Stimulated activated CD4-positive, alpha-beta T cell treated with anti-CD3 and anti-CD28 coated beads, Interleukin-15, amount 100 ng/mL, for 48 hours (primary cell): ENCODE data around the gene MPP1.

ENCODE experiments used
- DNase-seq, 2 donors: peaks; one replicate each; pipeline ENCODE4 v3.0.0-alpha.2; 2020; ENCODE audit warnings: low read depth in 2 of 2

Gene MPP1

GRCh38 chrX:154775419-154776349 is 29.6 kb downstream of the MPP1 start:
- no peak for DNase-seq

DNA sequence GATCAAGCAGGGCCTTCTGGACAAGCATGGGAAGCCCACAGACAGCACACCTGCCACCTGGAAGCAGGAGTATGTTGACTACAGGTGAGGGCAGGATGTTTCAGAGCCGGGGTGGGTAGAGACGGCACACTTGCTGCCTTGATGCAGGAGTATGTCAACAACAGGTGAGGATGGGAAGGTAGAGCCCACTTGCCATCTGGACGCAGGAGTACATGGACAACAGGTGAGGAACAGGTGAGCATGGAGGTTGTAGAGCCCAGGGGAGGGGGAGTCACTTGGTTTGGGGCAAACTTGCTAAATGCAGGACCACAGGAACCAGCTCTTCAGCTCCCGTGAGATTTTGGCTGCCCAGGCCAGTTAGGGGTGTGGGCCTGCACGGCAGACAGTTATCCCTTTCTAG is 30.7 kb downstream of the MPP1 start:
- DNase-seq: no peak

DNA sequence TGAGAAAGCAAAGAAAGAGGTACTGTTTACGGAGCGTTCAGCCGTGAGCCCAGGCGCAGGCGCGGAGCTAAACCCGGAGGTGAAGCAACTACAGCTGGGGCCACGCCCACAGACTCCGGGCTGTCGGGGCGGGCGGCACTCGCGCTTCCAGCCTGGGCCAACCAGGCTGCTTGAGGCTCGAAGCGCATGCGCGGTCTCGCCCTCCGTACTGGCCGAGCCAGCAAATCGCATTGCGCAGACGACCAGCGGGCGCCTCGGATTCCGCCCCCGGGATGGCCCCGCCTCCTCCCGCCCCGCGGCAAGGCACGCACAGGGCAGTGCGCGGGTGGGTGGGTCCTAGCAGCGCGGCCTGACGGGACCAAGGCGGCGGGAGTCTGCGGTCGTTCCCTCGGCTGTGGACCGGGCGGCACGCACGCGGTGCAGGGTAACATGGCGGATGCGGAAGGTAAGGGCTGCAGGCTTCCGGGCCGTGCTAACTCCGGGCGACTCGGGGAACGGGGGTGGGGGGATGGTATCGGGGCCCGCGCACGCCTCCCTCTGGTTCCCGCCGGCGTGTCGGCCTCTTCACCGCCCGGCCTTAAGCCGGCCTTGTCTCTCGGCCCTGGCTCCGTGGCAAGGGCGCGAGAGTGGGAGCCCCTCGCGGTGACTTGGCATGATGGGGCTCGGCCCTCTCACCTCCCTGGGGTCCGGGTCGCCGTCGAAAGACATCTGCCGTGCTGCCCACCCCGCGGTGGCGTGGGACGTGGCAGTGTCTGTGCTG is 42.6 kb downstream of the MPP1 start, which contains the start of gene DKC1:
TSS of gene DKC1 (plus strand) at position 328 of the 760 bp plus-strand sequence. CDS start at position 430, 102 bp downstream.
- DNase-seq: peak; percentile 91 to 93

DNA sequence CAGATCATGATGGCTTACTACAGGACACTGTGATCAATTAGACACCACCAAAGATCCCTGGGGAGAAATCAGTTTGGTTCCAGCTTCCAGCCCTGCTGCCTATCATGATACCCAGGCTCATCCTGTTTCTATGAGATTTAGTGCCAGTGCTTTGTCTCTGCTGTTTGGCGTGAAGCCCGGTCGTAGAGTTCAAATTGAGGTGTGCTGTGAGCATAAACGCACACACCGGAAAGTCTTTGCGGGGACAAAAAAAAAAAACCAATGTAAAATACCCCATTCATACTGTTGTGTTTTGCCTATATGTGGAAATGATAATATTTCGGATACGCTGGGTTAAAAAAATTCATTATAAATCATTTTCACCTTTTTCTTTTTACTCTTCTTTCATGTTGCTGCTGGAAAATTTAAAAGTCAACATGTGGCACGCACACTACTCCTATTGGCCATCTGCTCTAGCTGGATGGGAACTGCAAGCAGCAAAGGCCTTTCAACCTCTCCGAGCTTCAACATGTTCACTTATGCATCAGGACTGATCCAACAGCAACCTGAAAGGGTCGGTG is 43.2 kb downstream of the MPP1 start:
- no peak for DNase-seq

- no peak for DNase-seq
These were observed 46.6 kb downstream of the MPP1 start for GRCh38 chrX:154758696-154759095.

GRCh38 chrX:154751669-154752271 is 53.5 kb downstream of the MPP1 start:
- DNase-seq: no peak

- no peak for DNase-seq
These were observed 54.0 kb downstream of the MPP1 start for GRCh38 chrX:154751203-154751668.

DNA sequence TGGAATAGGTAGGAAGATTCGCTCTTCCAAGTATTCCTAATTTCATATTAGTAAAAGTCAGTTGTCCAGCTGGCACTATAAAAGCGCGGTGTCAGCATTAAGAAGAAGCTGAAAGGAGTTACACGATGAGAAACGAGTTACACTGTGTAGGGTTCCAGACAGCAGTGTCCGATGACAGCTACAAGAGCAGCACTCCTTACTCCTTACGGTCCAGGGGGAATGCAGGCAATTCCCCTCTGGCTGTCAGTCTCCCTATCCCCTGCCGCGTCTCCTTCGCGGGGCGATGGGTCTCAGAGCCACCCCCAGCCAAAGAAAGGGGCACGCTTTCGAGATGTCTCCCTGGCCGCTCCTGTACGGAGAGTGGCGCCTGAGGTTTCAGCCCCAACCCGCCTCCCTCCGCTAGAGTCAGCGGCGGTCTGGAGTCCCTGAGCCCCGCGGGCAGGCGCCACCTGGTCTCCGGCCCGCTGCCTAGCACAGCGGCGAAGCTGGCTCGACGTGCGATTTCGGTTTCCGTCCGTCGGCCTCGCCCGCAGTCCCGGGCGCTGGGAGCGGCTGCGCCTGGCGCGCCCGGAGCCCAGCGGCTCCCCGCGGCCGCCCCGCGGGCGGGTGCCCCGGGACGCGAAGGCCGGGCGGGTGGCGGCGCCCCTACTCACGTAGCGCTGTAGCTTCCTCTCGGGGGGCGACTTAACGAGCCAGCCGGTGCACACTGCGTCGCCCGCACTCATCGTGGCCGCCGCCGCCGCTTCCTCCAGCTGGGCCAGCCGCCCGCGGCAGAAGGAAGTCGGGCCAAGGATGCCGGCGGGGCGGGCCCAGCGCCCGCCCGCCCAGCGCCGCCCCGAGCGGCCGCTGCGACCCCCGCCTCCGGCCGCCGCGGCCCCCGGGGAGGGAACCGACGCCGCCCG is 54.7 kb downstream of the MPP1 start, which contains the start of gene GAB3:
TSS of gene GAB3 (minus strand) at position 777 of the 902 bp plus-strand sequence. CDS start at position 725, 52 bp downstream.
- no peak for DNase-seq

DNA sequence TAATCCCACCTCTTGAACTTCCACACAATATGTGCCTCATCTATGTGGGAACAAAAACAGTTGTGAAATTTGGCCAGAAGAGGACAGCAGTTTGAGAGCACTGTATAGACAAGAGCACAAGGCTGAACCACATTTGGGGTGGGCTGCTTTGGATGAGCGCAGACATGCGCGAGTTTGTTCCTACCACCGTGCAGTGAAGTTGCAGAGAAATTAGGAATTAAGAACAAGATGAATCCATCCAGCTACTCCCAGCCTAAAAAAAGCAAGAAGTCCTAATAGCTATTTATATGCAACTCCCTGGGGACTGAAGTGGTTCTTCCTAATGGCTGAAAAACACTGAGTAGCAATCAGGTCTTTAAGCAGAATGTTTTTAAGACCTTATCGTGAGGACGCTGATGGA is 55.4 kb downstream of the MPP1 start:
- no peak for DNase-seq

- DNase-seq: peak in 1 of 2 donors; percentile 35
These were observed 56.5 kb downstream of the MPP1 start for GRCh38 chrX:154748712-154749339.

DNA sequence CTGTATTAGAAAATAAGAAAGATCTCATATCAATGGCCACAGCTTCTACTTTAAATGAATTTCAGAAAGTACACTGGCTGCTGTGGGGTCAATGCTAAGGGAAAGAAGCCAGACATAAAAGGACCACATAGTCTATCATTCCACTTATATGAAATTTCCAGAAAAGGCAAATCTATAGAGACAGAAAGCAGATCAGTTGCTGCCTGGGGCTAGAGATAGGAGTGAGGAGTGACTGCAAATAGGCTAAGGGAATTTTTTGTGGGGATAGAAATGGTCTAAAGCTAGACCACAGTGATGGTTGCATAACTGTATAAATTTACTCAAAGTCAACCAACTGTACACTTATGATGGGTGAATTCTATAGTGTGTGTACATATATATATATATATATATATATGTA is 62.7 kb downstream of the MPP1 start:
- no peak for DNase-seq

DNA sequence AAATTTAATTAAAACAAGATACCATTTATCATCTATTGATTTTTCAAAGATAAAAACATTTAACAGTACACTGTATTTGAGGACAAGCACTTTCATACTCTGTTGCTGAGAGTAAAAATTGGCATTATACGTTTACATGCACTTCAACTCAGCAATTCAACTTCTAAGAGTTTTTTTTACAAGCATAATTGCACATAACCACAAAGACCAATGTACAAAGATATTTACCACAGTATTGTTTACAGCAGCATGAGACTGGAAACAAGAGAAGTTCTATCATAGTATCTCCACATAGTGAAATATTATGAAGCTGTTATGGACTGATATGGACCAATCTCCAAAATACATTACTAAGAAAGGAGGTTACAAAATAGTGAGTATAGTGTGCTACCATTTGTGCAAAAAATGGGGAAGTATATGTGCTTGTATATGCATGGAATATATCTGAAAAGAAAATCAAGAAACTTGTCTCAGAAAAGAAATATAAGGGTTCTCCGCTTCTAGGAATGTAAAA is 65.3 kb downstream of the MPP1 start:
- no peak for DNase-seq

GRCh38 chrX:154738011-154738738 is 67.1 kb downstream of the MPP1 start:
- no peak for DNase-seq

- no peak for DNase-seq
These were observed 68.1 kb downstream of the MPP1 start for GRCh38 chrX:154737136-154737535.

DNA sequence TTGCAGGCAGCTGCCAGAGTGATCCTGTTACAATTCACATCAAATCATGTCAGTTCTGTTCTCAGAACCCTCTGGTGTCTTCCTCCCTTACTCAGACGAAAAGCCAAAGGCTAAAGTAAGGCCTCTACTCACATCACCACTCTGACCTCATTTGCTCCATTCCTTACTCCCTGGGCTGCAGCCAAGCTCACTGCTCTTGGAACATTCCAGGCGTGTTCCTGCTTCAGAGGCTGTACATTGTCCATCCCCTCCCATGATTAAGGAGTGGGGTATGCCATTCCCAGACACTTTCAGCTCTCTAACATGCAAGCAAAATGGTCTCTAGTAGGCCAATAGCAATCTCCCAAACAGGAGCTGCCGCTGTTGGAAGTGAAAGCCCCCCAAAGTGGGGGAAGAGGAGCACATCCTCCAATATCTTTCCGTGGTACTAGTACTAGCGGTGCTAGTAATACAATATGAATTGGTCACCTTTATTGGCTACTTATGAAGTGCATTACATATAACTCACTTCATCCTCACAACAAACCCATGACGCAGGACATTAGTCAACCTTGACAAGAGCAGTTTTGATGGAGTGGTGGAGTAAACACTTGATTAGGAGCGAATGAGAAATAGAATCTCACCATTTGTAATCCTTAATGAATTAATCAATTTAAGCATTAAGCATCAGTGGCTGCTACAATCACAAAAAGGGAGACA is 69.4 kb downstream of the MPP1 start:
- no peak for DNase-seq

GRCh38 chrX:154734061-154734781 is 71.1 kb downstream of the MPP1 start:
- no peak for DNase-seq

GRCh38 chrX:154733066-154733425 is 72.2 kb downstream of the MPP1 start:
- DNase-seq: no peak
